Karpas-422 (cell line): ENCODE results near the gene PLPP1. TPM values are rescaled to one million over a fixed set of nuclear protein-coding genes. Genes with fewer than 3 reads are reported as not detected.

Source experiments
- DNase-seq: peaks from one replicate; pipeline ENCODE4 v3.0.0-alpha.2; 2015
- H2AFZ ChIP-seq: fragments of 200-600 bp; sonication (generic); 2 replicates; pipeline ENCODE4 v1.6.1; 2014; ENCODE audit warnings: antibody characterized with exemption, low read length, mixed read lengths
- H3K27ac ChIP-seq: fragments of 200-600 bp; sonication (generic); 2 replicates; pipeline ENCODE4 v1.5.1; 2014; ENCODE audit warnings: mild to moderate bottlenecking, low read length, moderate library complexity
- H3K27me3 ChIP-seq: fragments of 200-600 bp; sonication (generic); 2 replicates; pipeline ENCODE4 v1.6.1; 2014; ENCODE audit warnings: low read length, mixed read lengths
- H3K36me3 ChIP-seq: fragments of 200-600 bp; sonication (generic); 2 replicates; pipeline ENCODE4 v1.6.1; 2014; ENCODE audit warnings: low read length, mixed read lengths; ENCODE audit not compliant: insufficient read depth
- H3K4me1 ChIP-seq: fragments of 200-600 bp; sonication (generic); 2 replicates; pipeline ENCODE4 v1.6.1; 2014; ENCODE audit warnings: mild to moderate bottlenecking, low read length, mixed read lengths
- H3K4me2 ChIP-seq: fragments of 200-600 bp; sonication (generic); 2 replicates; pipeline ENCODE4 v1.6.1; 2014; ENCODE audit warnings: low read length, low read depth, mild to moderate bottlenecking; ENCODE audit not compliant: poor library complexity, severe bottlenecking
- H3K4me3 ChIP-seq: fragments of 200-600 bp; sonication (generic); 2 replicates; pipeline ENCODE4 v1.5.1; 2014; ENCODE audit warnings: mild to moderate bottlenecking, antibody characterized with exemption, low read length, mixed read lengths
- H3K79me2 ChIP-seq: fragments of 200-600 bp; sonication (generic); 2 replicates; pipeline ENCODE4 v1.6.1; 2014; ENCODE audit warnings: mild to moderate bottlenecking, low read length, mixed read lengths
- H3K9ac ChIP-seq: fragments of 200-600 bp; sonication (generic); 2 replicates; pipeline ENCODE4 v1.6.0; 2014; ENCODE audit warnings: low read length
- H3K9me2 ChIP-seq: fragments of 200-600 bp; sonication (generic), shearing (Covaris generic); replicated peaks from 2 replicates; pipeline ENCODE4 v1.6.0; 2014; ENCODE audit warnings: mild to moderate bottlenecking, low read length, moderate library complexity; ENCODE audit not compliant: insufficient read depth
- H3K9me3 ChIP-seq: fragments of 300-700, 200-600 bp; sonication (generic); 2 replicates; pipeline ENCODE4 v1.6.1; 2014; ENCODE audit warnings: low read length, mixed read lengths
- H4K20me1 ChIP-seq: fragments of 200-600 bp; sonication (generic); 2 replicates; pipeline ENCODE4 v1.6.1; 2014; ENCODE audit warnings: mild to moderate bottlenecking, antibody characterized with exemption, low read length, low read depth; ENCODE audit not compliant: insufficient read depth
- small RNA-seq: library from RNA; depleted of rRNA; stranded (forward); fragments of <200 nt; gene quantifications from one replicate; pipeline ENCODE3, GENCODE V24; 2014
- total RNA-seq: library from RNA; depleted of rRNA; stranded (reverse); fragments of >200 nt; shearing (Covaris generic); gene quantifications from 2 replicates; pipeline ENCODE4 v1.2.3, GENCODE V29; 2014; ENCODE audit warnings: low replicate concordance; rRNA removed

Gene PLPP1
- total RNA-seq, 1 experiment from 2014 or later: 5.9 TPM

- no peak overlapping the region for H3K4me2 ChIP-seq
- H3K9me2 ChIP-seq: no peaks in the 10 kb centered on the region
- H3K9me3 ChIP-seq: no peaks in the 10 kb centered on the region
- H3K27me3 ChIP-seq: no peaks in the 10 kb centered on the region
- no peak for DNase-seq
- H4K20me1 ChIP-seq: no peaks in the 10 kb centered on the region
- no peak overlapping the region for H3K4me3 ChIP-seq
- peaks cover 52% of the 10 kb centered on the region for H3K79me2 ChIP-seq
- no peak overlapping the region for H3K27ac ChIP-seq
- H2AFZ ChIP-seq: no peak overlapping the region
- peaks cover 72% of the 10 kb centered on the region for H3K36me3 ChIP-seq
- no peaks in the 10 kb centered on the region for H3K4me1 ChIP-seq
- no peak overlapping the region for H3K9ac ChIP-seq
These were observed 150.7 kb downstream of the PLPP1 start for GRCh38 chr5:55384072-55384471.

- no peak overlapping the region for H2AFZ ChIP-seq
- H3K9me3 ChIP-seq: no peaks in the 10 kb centered on the region
- peaks cover 68% of the 10 kb centered on the region for H3K36me3 ChIP-seq
- H3K4me1 ChIP-seq: no peaks in the 10 kb centered on the region
- no peaks in the 10 kb centered on the region for H4K20me1 ChIP-seq
- H3K27ac ChIP-seq: no peak overlapping the region
- H3K9ac ChIP-seq: no peak overlapping the region
- peaks cover 51% of the 10 kb centered on the region for H3K79me2 ChIP-seq
- no peak overlapping the region for H3K4me3 ChIP-seq
- H3K4me2 ChIP-seq: no peak overlapping the region
- no peaks in the 10 kb centered on the region for H3K9me2 ChIP-seq
- DNase-seq: no peak
- no peaks in the 10 kb centered on the region for H3K27me3 ChIP-seq
These were observed 151.5 kb downstream of the PLPP1 start for GRCh38 chr5:55383254-55383653.

GRCh38 chr5:55377810-55378209 lies 157.0 kb downstream of the PLPP1 start:
- Histone ChIP-seq H3K9ac (no peak overlapping the region), H3K36me3 (peaks cover 51% of the 10 kb centered on the region), H3K27me3 (no peaks in the 10 kb centered on the region), H3K9me3 (no peaks in the 10 kb centered on the region), H3K27ac (no peak overlapping the region), H3K4me1 (no peaks in the 10 kb centered on the region), H4K20me1 (no peaks in the 10 kb centered on the region), H3K79me2 (peaks cover 22% of the 10 kb centered on the region), H2AFZ (no peak overlapping the region), H3K9me2 (no peaks in the 10 kb centered on the region), H3K4me3 (no peak overlapping the region), H3K4me2 (no peak overlapping the region)
- no peak for DNase-seq

Small RNA genes lying within 50 kb of the gene (small RNA-seq; reads per million reads assigned to genes)
- not detected for gene MIR5687

Other genes starting within 250 kb of the PLPP1 start
- 13.2 and 23.5 TPM in 2 replicates for gene DHX29, start 227.3 kb downstream of the PLPP1 start, total RNA-seq
- 79.9 and 104 TPM in 2 replicates for gene MTREX, start 227.0 kb downstream of the PLPP1 start, total RNA-seq
- 46.9 and 67.0 TPM in 2 replicates for gene SLC38A9, start 177.4 kb upstream of the PLPP1 start, total RNA-seq
- gene DDX4, start 203.1 kb upstream of the PLPP1 start, total RNA-seq: not detected in 2 replicates